Effector memory CD4-positive, alpha-beta T cell (primary cell): Measurements from ENCODE around the gene OXNAD1.
A peak's percentile ranks its signal among the peaks of the same experiment; 100 is the strongest.

Source experiments
- DNase-seq, 3 donors: peaks; one replicate each; pipeline ENCODE4 v3.0.0-alpha.2; 2020
- H3K27ac ChIP-seq: 2 replicates; pipeline ENCODE4 v1.7.0; 2013; ENCODE audit warnings: mild to moderate bottlenecking, low read length, moderate library complexity; ENCODE audit not compliant: insufficient read depth, poor library complexity, severe bottlenecking
- H3K27me3 ChIP-seq: replicated peaks from 2 replicates; pipeline ENCODE4 v1.7.0; 2013; ENCODE audit warnings: mild to moderate bottlenecking, low read length; ENCODE audit not compliant: insufficient read depth, control insufficient read depth, poor library complexity, severe bottlenecking
- H3K36me3 ChIP-seq: 2 replicates; pipeline ENCODE4 v1.7.0; 2013; ENCODE audit warnings: mild to moderate bottlenecking, low read length, moderate library complexity; ENCODE audit not compliant: control insufficient read depth, insufficient read depth
- H3K4me1 ChIP-seq: 2 replicates; pipeline ENCODE4 v1.7.0; 2013; ENCODE audit warnings: low read length, mild to moderate bottlenecking; ENCODE audit not compliant: control insufficient read depth, insufficient read depth, poor library complexity, severe bottlenecking
- H3K4me3 ChIP-seq: 2 replicates; pipeline ENCODE4 v1.7.0; 2013; ENCODE audit warnings: low read length, low read depth, mild to moderate bottlenecking; ENCODE audit not compliant: insufficient read depth, poor library complexity, severe bottlenecking
- H3K9me3 ChIP-seq: 2 replicates; pipeline ENCODE4 v1.7.0; 2013; ENCODE audit warnings: mild to moderate bottlenecking, low read length, moderate library complexity; ENCODE audit not compliant: control insufficient read depth

Gene OXNAD1

DNA sequence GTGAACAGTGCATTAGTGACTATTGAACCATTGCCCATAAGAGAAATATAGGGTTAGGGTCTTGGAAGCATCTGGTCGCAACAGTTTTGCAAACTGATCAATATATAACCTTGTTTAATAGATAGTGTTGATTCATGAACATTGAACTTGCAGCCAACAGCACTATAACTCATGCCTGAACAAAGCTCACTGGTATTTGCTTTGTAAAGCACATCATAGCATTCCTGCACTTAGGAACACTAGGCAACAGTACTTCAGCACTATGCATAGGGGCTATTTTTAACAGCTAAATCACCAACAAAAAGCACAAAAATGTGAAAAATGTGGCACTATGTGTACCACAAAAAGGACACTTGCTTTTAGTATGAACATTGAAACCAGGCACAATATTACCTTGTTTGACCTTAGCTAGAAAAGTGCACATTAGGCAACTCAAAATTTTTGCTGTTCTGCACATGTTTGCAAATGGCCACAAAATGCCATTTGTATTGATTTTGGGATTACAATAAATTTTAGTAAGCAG is 68.0 kb downstream of the OXNAD1 start:
- Histone ChIP-seq H3K9me3 (peaks cover 9% of the 10 kb centered on the region), H3K4me1 (peaks cover under 1% of the 10 kb centered on the region), H3K27me3 (no peaks in the 10 kb centered on the region), H3K4me3 (no peak overlapping the region), H3K36me3 (peaks cover 61% of the 10 kb centered on the region), H3K27ac (no peak overlapping the region)
- DNase-seq = no peak

DNA sequence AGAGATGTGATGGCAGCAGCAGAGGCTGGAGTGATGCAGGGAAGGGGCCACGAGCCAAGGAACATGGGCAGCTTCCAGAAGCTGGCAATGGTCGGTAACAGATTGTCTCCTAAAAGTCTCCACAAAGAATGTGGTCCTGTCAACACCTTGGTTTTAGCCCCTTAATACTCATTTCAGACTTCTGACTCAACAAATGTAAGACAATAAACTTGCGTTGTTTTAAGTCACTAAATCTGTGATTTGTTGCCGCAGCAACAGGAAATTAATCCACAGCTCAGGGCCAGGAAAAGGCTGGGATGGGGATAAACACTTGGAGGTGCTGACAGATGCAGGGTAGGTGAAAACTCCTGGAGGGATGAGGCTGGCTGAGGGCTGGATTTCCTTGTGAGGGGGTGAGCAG is 69.9 kb downstream of the OXNAD1 start:
- Histone ChIP-seq H3K27me3 (no peaks in the 10 kb centered on the region), H3K27ac (no peak overlapping the region), H3K36me3 (peaks cover 42% of the 10 kb centered on the region), H3K4me1 (peaks cover 15% of the 10 kb centered on the region), H3K4me3 (no peak overlapping the region), H3K9me3 (peaks cover 9% of the 10 kb centered on the region)
- DNase-seq = no peak

DNA sequence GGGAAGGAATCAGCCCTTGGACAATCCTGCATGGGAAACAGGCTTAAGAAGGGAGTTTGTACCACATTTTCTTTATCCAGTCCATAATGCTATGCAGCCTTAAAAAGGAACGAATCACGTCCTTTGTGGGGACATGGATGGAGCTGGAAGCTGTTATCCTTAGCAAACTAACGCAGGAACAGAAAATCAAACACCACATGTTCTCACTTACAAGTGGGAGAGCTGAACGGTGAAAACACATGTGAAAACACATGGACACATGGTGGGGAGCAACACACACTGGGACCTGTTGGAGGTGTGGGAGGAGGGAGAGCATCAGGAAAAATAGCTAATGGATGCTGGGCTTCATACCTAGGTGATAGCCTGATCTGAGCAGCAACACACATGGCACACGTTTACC is 70.3 kb downstream of the OXNAD1 start:
- no peak for DNase-seq
- Histone ChIP-seq H3K36me3 (peaks cover 38% of the 10 kb centered on the region), H3K9me3 (peaks cover 9% of the 10 kb centered on the region), H3K4me3 (no peak overlapping the region), H3K4me1 (peaks cover 15% of the 10 kb centered on the region), H3K27ac (no peak overlapping the region), H3K27me3 (no peaks in the 10 kb centered on the region)

DNA sequence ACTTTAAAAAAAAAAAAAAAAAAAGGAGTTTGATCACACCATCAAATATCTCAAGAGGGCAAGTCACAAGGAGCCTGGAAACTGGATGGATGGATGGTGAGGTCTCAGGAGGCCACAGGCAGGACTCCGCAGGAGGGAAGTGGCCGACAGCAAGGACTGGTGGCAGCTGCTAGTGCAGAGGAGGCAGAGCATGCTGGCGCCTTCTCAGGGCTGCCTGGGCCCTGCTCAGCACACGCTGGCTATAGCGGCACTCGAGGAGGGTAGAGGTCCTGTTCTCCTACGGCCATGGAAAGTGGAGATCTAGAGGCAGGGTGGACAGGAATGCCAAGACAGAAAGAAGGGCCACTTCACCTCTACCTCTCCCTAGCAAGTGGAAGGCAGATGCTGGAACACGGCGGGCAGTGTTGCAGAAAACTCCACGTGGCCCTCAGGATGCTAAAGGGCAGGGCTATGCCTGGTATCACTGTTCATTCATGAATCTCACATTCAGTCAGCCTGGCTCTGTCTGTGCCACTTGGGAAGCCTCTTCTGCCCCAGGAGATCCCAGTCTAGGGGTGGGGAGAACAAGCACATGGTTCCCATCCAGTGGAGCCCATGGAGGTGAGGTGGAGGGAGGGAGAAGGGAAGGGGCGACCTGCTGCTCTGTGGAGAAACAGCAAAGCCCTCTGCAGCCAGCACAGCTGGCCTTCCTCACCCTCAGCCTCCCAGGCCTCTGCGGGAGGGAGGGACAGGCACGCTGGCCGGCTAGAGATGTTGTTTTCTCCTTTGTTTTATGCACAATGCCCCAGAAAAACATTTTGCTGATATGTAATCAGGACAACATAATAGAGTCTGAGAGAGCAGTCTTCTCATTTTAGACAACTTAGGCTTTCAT is 71.0 kb downstream of the OXNAD1 start:
- peaks cover 15% of the 10 kb centered on the region for H3K4me1 ChIP-seq
- H3K27ac ChIP-seq = no peak overlapping the region
- DNase-seq = no peak
- peaks cover 6% of the 10 kb centered on the region for H3K9me3 ChIP-seq
- no peak overlapping the region for H3K4me3 ChIP-seq
- H3K27me3 ChIP-seq = no peaks in the 10 kb centered on the region
- H3K36me3 ChIP-seq = peaks cover 31% of the 10 kb centered on the region

DNA sequence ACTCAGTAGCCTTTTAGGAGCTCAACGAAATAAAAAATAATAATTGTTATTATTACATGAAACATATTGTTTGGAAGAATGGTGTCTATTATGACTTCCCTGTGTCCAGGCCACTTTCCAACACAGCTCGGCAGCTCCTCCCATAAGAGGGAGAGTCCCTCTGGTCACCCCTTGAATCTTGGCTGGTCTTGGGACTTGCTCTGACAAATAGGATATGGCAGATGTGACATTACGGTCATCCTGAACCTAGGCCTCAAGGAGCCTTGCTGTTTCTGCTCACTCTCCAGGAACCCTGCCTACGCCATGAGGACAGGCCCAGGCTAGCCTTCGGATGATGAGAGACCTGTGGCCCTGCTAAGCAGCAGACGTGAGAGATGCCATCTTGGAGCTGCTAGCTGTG is 71.8 kb downstream of the OXNAD1 start:
- Histone ChIP-seq H3K27ac (no peak overlapping the region), H3K9me3 (no peaks in the 10 kb centered on the region), H3K4me1 (peaks cover 15% of the 10 kb centered on the region), H3K4me3 (no peak overlapping the region), H3K36me3 (peaks cover 25% of the 10 kb centered on the region), H3K27me3 (no peaks in the 10 kb centered on the region)
- no peak for DNase-seq

DNA sequence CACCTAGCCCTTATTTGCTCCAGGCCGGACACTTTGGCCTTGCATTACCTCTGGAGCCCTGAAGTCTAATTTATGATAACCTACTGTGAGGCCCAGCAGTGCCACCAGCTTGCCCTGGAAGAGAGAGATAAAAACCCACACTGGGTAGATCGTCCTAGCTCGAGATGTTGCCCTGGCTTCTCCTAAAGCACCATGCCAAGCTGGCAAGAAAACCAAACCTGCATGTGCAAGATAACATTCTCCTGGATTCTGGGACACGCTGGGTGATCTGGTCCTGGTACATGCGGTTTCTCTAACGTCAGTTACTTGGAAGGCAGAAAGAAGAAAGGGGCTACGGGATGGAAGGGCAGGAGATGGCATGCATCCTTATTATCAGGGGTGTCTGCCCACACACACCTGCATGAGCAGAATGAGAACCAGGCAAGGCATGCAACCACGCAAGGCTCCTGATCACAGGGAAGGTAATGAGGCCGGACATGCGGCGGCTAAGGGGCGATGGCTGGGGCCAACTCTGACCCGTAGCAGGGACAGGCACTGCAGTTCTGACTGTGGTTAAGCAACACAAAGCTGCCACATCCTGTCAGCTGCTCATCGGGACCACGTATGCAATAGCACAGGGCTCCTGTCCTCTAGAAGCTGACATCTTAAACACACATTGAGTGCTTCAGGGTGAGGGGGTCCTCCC is 73.0 kb downstream of the OXNAD1 start:
- no peaks in the 10 kb centered on the region for H3K9me3 ChIP-seq
- peaks cover 15% of the 10 kb centered on the region for H3K36me3 ChIP-seq
- no peak overlapping the region for H3K4me3 ChIP-seq
- H3K4me1 ChIP-seq = peaks cover 15% of the 10 kb centered on the region
- no peaks in the 10 kb centered on the region for H3K27me3 ChIP-seq
- peak; percentile 17 to 31 (median 20) for DNase-seq
- H3K27ac ChIP-seq = peak overlapping the region; percentile 46

DNA sequence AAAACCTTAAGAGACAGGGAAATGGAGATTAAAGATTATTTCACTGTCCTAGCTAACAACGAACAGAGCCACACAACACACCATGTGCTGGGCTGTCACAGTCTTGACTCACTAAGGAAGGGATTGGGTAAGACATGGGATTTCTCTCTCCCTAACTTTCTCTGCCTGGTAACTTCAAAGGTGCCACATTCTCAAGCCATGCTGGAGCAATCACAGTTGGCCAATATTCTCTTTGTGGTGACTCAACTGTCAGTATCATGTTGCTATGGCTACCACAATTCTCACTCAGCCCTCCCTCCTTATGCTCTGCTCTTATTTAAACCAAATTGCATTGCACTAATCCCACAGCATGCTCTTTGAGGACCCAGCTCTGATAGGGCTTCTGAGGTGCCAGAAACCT is 74.0 kb downstream of the OXNAD1 start:
- H3K36me3 ChIP-seq = peaks cover 15% of the 10 kb centered on the region
- H3K9me3 ChIP-seq = no peaks in the 10 kb centered on the region
- H3K27me3 ChIP-seq = no peaks in the 10 kb centered on the region
- no peak for DNase-seq
- no peak overlapping the region for H3K4me3 ChIP-seq
- no peak overlapping the region for H3K27ac ChIP-seq
- peaks cover 15% of the 10 kb centered on the region for H3K4me1 ChIP-seq

DNA sequence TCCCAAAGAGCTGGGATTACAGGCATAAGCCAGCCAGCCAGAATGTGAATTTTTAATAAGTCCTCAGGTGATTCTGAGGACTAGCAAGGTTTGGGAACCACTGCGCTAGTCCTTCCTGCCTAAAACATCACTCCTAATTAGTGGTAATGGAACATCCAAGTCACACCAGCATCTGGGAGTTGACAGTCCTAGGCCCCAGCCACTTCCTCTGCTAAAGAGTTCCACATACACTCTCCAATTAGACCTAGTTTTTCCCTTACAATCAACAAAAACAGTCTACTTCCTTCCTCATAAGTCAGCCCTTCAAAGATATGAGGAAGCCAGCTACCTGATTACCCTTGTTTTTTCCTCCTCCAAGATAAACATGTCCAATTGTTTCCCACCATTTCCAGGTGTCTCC is 78.1 kb downstream of the OXNAD1 start:
- H3K4me3 ChIP-seq = no peak overlapping the region
- H3K27ac ChIP-seq = no peak overlapping the region
- H3K27me3 ChIP-seq = no peaks in the 10 kb centered on the region
- H3K4me1 ChIP-seq = peaks cover 13% of the 10 kb centered on the region
- no peaks in the 10 kb centered on the region for H3K9me3 ChIP-seq
- DNase-seq = no peak
- H3K36me3 ChIP-seq = peaks cover 16% of the 10 kb centered on the region

DNA sequence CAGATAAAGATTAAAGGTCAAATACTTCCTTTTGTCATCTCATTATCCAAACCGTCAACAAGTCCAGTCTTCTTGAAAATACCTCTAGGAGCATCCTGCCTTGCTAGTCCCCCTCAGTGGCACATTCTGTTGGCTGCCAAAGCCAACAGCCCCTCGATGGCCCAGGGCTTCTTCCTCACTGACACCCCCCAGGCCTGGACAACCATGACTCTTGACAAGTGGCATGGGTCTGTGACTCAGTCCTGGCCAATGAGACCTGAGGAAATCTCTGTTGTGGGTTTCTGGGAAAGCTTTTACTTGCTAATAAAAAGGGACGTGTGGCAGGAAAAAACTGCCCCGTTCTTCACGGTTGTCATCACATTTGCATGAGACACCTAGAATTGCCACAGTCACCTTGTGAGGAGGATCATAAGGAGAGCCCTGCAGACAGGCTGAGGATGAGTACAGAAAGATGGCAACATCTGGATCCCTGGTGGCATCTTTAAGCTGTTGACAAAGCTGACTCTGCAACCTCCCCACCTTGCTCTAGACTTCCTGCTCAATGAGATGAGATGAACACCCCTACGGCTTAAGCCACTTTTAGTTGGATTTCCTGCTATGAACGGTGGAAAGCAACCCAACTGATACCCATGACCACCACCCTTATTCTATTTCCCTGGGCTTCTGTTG is 81.5 kb downstream of the OXNAD1 start:
- Histone ChIP-seq H3K27me3 (no peaks in the 10 kb centered on the region), H3K27ac (no peak overlapping the region), H3K4me3 (no peak overlapping the region), H3K9me3 (no peaks in the 10 kb centered on the region), H3K36me3 (peaks cover 29% of the 10 kb centered on the region), H3K4me1 (no peaks in the 10 kb centered on the region)
- DNase-seq = no peak
